ENCODE results near the gene CASP14.

GRCh38 chr19:15104003-15104402 is 54.7 kb downstream of the CASP14 start:
- TF ChIP-seq CTCF (IDR thresholded peaks at IDR 0.05; ENCODE audit: borderline replicate concordance, extremely low read depth, low read length, poor library complexity, severe bottlenecking) = no peak
- TF ChIP-seq EZH2 (IDR thresholded peaks at IDR 0.05; ENCODE audit: borderline replicate concordance, low read depth, low read length, severe bottlenecking) = no peak
